ENCODE results near the gene DUSP16. TPM values are rescaled to one million over a fixed set of nuclear protein-coding genes. Genes with fewer than 3 reads are reported as not detected.

DUSP16 gene
- total and polyA plus RNA-seq, 3 donors from 2014 or later = 22.5 to 48.6 (median 42.1) TPM

DNA sequence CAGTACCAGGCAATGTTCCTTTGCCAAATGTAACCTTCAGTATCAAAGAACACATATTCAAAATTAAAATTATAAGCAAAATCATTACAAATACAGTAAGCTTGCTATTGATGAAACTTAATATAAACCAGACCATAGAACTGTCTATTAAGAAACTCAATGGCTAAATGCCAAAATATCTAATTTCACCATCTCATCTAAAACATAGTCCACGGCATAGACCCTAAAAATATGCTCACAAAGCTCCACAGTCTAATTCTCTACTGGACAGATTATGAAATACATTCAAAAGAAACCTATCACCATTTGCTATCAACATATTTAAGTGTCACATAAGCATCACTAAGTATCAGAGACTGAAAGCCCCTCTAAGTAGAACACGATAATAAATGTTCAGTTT is 25.2 kb downstream of the DUSP16 start:
- no peaks in the 10 kb centered on the region for H3K36me3 ChIP-seq (ENCODE audit: low read depth, missing control alignments)
- no peak for DNase-seq
- H3K27ac ChIP-seq = no peak overlapping the region
- no peak overlapping the region for H3K4me3 ChIP-seq
- H3K9me3 ChIP-seq = no peaks in the 10 kb centered on the region
- TF ChIP-seq, protein P1, sequence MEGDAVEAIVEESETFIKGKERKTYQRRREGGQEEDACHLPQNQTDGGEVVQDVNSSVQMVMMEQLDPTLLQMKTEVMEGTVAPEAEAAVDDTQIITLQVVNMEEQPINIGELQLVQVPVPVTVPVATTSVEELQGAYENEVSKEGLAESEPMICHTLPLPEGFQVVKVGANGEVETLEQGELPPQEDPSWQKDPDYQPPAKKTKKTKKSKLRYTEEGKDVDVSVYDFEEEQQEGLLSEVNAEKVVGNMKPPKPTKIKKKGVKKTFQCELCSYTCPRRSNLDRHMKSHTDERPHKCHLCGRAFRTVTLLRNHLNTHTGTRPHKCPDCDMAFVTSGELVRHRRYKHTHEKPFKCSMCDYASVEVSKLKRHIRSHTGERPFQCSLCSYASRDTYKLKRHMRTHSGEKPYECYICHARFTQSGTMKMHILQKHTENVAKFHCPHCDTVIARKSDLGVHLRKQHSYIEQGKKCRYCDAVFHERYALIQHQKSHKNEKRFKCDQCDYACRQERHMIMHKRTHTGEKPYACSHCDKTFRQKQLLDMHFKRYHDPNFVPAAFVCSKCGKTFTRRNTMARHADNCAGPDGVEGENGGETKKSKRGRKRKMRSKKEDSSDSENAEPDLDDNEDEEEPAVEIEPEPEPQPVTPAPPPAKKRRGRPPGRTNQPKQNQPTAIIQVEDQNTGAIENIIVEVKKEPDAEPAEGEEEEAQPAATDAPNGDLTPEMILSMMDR (IDR thresholded peaks at IDR 0.05) = no peak
- TF ChIP-seq POLR2A (IDR thresholded peaks at IDR 0.05) = no peak
- H3K27me3 ChIP-seq = no peaks in the 10 kb centered on the region
- intact Hi-C loops (cut with DNase I; ENCODE audit: low total_unique reads) = no loop called here
- H3K4me1 ChIP-seq = peaks cover 19% of the 10 kb centered on the region
- WGBS, 2 donors = 89 to 91% methylated on average over 2 of the region's 2 CpGs

DNA sequence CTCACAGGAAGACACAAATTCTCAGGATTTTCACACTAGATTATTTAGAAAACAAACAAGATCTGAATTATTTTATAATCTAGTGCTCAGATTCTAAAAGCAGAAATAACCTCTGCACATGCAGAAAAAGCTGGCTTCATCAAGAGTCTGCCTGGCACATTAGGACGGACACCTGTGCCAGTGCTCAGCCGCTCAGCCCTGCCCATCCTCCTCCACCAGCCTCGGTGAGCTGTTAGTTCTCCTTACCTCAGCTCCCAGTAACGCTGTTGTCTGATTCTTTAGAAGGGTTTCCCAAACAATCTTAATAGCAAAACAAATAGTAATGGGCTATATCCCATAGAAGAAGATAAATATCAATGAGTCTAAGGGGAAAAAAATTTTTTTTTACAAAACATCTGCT is 27.7 kb downstream of the DUSP16 start:
- no peaks in the 10 kb centered on the region for H3K9me3 ChIP-seq
- H3K4me3 ChIP-seq = no peak overlapping the region
- intact Hi-C loops (cut with DNase I; ENCODE audit: low total_unique reads) = no loop called here
- DNase-seq = no peak
- 62 to 82% methylated on average over 4 of the region's 4 CpGs for WGBS, 2 donors
- peaks cover 4% of the 10 kb centered on the region for H3K36me3 ChIP-seq (ENCODE audit: low read depth, missing control alignments)
- TF ChIP-seq, protein P1 (IDR thresholded peaks at IDR 0.05) = no peak
- no peak for TF ChIP-seq POLR2A (IDR thresholded peaks at IDR 0.05)
- H3K27me3 ChIP-seq = no peaks in the 10 kb centered on the region
- no peak overlapping the region for H3K27ac ChIP-seq
- H3K4me1 ChIP-seq = peaks cover 20% of the 10 kb centered on the region

DNA sequence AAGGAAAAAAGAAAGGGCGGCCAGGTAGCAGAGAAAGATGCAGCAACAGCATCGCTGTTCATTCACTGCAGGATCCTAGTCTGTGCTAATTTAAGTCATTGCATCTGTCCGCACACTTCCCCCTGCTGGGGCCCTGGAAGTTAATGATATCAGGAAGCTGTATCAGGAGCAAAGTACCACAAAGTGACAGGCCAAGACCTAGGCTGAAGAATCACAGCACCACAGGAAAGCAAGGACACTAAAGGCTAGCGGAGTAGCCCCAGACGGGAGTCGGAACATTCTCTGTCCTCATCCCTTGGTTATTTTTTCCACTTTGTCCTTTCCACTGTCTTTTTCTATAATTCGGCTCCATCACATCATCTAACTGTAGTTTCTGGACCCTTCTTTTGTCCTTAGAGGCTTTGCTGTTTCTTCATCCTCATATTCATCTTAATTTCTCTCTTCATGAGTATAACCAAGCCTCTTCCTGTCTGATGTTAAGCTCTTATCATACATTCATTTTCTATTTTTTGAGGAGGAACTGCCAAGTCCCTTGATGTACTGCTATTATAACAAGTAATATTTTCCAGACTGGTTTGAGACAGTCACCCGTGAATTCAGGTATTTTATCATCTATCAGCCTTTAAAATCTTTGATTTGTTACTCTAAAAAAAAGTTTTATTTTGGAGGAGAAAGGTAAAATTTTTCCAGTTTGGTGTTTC is 28.3 kb downstream of the DUSP16 start:
- peak overlapping the region; percentile 69 to 74 for H3K27ac ChIP-seq
- peaks cover 20% of the 10 kb centered on the region for H3K4me1 ChIP-seq
- peak; percentile 29 for DNase-seq
- no peaks in the 10 kb centered on the region for H3K27me3 ChIP-seq
- H3K4me3 ChIP-seq = no peak overlapping the region
- no peaks in the 10 kb centered on the region for H3K9me3 ChIP-seq
- TF ChIP-seq POLR2A (IDR thresholded peaks at IDR 0.05) = no peak
- TF ChIP-seq, protein P1 (IDR thresholded peaks at IDR 0.05) = no peak
- 37 to 64% methylated on average over 8 of the region's 8 CpGs for WGBS, 2 donors
- peaks cover 4% of the 10 kb centered on the region for H3K36me3 ChIP-seq (ENCODE audit: low read depth, missing control alignments)
- intact Hi-C loops (cut with DNase I; ENCODE audit: low total_unique reads) = no loop called here

DNA sequence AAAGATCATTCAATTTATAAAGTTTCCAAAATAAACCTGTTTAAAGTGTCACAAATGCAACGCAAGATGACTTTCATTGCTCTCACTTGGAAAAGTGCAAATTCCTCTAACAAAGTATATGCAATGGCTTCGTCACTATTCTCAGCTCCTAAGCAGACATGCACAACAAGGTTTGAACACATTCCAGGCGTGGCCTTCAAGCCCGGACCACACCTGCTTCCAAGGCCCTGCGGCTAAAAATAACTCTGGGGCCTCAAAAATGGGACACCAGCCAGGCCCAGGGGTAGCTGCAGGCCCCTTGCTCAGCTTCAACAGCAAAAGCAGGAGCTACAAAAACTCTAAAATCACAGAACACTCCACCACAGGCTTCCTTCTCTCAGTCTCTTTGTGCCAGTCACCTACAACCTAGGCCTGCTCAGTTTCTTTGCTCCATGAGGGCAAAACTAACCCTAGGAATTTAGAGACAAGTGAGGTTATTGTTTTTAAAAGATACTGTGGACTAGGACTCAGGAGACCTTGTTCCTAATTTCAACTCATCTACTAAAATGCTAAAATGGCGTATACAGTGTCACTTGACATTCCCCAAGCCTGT is 29.3 kb downstream of the DUSP16 start:
- WGBS, 2 donors = 32 to 37% methylated on average over 6 of the region's 6 CpGs
- no peak for TF ChIP-seq POLR2A (IDR thresholded peaks at IDR 0.05)
- TF ChIP-seq, protein P1 (IDR thresholded peaks at IDR 0.05) = no peak
- intact Hi-C loops (cut with DNase I; ENCODE audit: low total_unique reads) = no loop called here
- Histone ChIP-seq H3K9me3 (no peaks in the 10 kb centered on the region), H3K4me3 (no peak overlapping the region), H3K27me3 (no peaks in the 10 kb centered on the region), H3K27ac (peak overlapping the region; percentile 69 to 74), H3K36me3 (ENCODE audit: low read depth, missing control alignments) (peaks cover 4% of the 10 kb centered on the region), H3K4me1 (peaks cover 20% of the 10 kb centered on the region)
- peak; percentile 66 for DNase-seq
